ENCODE results near the gene AIMP1.

The AIMP1 gene

DNA sequence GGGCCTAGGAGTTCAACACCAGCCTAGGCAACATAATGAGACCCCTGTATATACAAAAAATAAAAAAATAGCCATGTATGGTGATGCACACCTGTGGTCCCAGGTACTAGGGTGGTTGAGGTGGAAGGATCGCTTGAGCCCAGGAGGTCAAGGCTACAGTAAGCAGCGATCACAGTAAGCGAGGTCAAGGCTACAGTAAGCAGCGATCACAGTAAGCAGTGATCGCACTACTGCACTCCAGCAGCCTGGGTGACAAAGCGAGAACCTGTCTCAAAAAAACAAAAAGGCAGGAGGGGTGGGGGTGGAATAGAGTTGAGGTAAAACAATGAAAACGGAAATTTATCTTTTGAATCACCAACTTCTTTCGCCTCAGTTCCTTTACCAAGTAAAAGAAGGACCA, 29.7 kb upstream of the AIMP1 start:
- Histone ChIP-seq H3K9ac (ENCODE audit: low read depth, low read length) (no peak overlapping the region), H3K9me3 (ENCODE audit: insufficient read depth, low read length, severe bottlenecking) (no peaks in the 10 kb centered on the region), H3K4me2 (ENCODE audit: insufficient read depth, low read length) (no peak overlapping the region), H2AFZ (ENCODE audit: low read depth, low read length) (no peak overlapping the region), H3K27me3 (ENCODE audit: insufficient read depth, low read length, poor library complexity) (no peaks in the 10 kb centered on the region), H3K4me1 (ENCODE audit: insufficient read depth, low read length) (no peaks in the 10 kb centered on the region), H3K27ac (ENCODE audit: low read length) (no peak overlapping the region), H3K79me2 (ENCODE audit: insufficient read depth, low read length) (no peaks in the 10 kb centered on the region), H3K4me3 (ENCODE audit: low read depth in 1 of 2, low read length in 2 of 2) (no peak overlapping the region), H4K20me1 (ENCODE audit: insufficient read depth, low read length) (0 out of 2 replicates have a peak, but pooled peaks cover 3% of the 10 kb centered on the region), H3K36me3 (ENCODE audit: insufficient read depth, low read length) (peaks cover 4% of the 10 kb centered on the region; the same call in 1 of the 2 replicates)
- no peak for ATAC-seq (ENCODE audit: insufficient read depth, low read depth)
- TF ChIP-seq EZH2 (IDR thresholded peaks at IDR 0.05; ENCODE audit: borderline replicate concordance, low read depth, low read length, severe bottlenecking): no peak
- TF ChIP-seq, protein P1, sequence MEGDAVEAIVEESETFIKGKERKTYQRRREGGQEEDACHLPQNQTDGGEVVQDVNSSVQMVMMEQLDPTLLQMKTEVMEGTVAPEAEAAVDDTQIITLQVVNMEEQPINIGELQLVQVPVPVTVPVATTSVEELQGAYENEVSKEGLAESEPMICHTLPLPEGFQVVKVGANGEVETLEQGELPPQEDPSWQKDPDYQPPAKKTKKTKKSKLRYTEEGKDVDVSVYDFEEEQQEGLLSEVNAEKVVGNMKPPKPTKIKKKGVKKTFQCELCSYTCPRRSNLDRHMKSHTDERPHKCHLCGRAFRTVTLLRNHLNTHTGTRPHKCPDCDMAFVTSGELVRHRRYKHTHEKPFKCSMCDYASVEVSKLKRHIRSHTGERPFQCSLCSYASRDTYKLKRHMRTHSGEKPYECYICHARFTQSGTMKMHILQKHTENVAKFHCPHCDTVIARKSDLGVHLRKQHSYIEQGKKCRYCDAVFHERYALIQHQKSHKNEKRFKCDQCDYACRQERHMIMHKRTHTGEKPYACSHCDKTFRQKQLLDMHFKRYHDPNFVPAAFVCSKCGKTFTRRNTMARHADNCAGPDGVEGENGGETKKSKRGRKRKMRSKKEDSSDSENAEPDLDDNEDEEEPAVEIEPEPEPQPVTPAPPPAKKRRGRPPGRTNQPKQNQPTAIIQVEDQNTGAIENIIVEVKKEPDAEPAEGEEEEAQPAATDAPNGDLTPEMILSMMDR (IDR thresholded peaks at IDR 0.05; ENCODE audit: borderline replicate concordance, extremely low read depth, low read length, poor library complexity, severe bottlenecking): no peak
- DNase-seq: no peak

DNA sequence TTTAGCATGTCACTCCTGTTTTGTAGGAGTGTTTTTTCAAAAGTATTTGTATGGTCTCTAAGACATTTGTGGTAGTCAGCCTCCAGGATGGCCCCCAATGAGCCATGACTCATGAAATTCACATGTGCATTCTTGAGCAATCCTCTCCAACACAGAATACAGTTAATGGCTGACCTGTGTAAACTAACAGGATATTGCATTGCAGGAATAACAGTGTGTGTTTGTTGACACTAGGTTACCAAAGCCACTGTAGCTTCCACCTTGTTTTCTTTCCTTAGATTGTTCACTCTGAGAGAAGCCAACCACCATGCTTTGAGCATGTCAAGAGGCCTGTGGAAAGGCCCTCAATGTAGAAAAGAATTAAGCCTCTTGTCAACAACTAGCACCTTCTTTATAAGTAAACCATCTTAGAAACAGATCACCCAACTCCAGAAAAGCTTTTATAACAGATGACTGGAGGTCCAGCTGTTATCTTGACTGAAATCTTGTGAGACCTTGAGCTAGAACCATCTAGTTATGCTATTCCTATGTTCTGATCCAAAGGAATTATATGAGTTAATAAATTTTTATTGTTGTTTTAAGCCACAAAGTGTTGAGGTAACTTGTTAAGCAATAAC, 28.9 kb upstream of the AIMP1 start:
- TF ChIP-seq, protein P1 (IDR thresholded peaks at IDR 0.05; ENCODE audit: borderline replicate concordance, extremely low read depth, low read length, poor library complexity, severe bottlenecking): no peak
- no peak for TF ChIP-seq EZH2 (IDR thresholded peaks at IDR 0.05; ENCODE audit: borderline replicate concordance, low read depth, low read length, severe bottlenecking)
- no peak overlapping the region for H3K9ac ChIP-seq (ENCODE audit: low read depth, low read length)
- H3K27ac ChIP-seq (ENCODE audit: low read length): no peak overlapping the region
- 0 out of 2 replicates have a peak, but pooled peaks cover 3% of the 10 kb centered on the region for H4K20me1 ChIP-seq (ENCODE audit: insufficient read depth, low read length)
- H3K9me3 ChIP-seq (ENCODE audit: insufficient read depth, low read length, severe bottlenecking): no peaks in the 10 kb centered on the region
- no peak overlapping the region for H2AFZ ChIP-seq (ENCODE audit: low read depth, low read length)
- ATAC-seq (ENCODE audit: insufficient read depth, low read depth) (no peak), DNase-seq (no peak)
- no peaks in the 10 kb centered on the region for H3K79me2 ChIP-seq (ENCODE audit: insufficient read depth, low read length)
- H3K4me2 ChIP-seq (ENCODE audit: insufficient read depth, low read length): no peak overlapping the region
- no peaks in the 10 kb centered on the region for H3K27me3 ChIP-seq (ENCODE audit: insufficient read depth, low read length, poor library complexity)
- peaks cover 4% of the 10 kb centered on the region; the same call in 1 of the 2 replicates for H3K36me3 ChIP-seq (ENCODE audit: insufficient read depth, low read length)
- H3K4me3 ChIP-seq (ENCODE audit: low read depth in 1 of 2, low read length in 2 of 2): no peak overlapping the region
- H3K4me1 ChIP-seq (ENCODE audit: insufficient read depth, low read length): no peaks in the 10 kb centered on the region

DNA sequence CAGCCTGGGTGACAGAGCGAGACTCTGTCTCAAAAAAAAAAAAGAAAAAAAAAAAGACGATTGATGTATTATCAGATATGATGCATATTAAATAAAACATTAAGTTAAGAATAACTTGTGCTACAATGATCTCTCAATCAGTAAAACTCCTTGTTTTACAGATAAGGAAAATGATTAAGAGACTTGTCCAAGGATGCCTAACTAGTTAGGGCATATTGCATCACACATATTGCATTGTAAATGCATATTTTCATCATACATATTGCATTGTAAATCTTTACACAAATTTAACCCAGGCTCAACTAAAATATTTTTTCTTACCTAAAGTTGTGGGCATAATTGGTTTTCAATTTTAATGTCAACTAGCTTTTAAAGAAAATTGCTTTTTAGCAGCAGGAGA, 26.6 kb upstream of the AIMP1 start:
- H3K4me3 ChIP-seq (ENCODE audit: low read depth in 1 of 2, low read length in 2 of 2): no peak overlapping the region
- peaks cover 14% of the 10 kb centered on the region; the same call in 1 of the 2 replicates for H3K36me3 ChIP-seq (ENCODE audit: insufficient read depth, low read length)
- H3K79me2 ChIP-seq (ENCODE audit: insufficient read depth, low read length): no peaks in the 10 kb centered on the region
- TF ChIP-seq EZH2 (IDR thresholded peaks at IDR 0.05; ENCODE audit: borderline replicate concordance, low read depth, low read length, severe bottlenecking): no peak
- TF ChIP-seq, protein P1 (IDR thresholded peaks at IDR 0.05; ENCODE audit: borderline replicate concordance, extremely low read depth, low read length, poor library complexity, severe bottlenecking): no peak
- no peaks in the 10 kb centered on the region for H3K27me3 ChIP-seq (ENCODE audit: insufficient read depth, low read length, poor library complexity)
- H3K27ac ChIP-seq (ENCODE audit: low read length): no peak overlapping the region
- H4K20me1 ChIP-seq (ENCODE audit: insufficient read depth, low read length): 0 out of 2 replicates have a peak, but pooled peaks cover 3% of the 10 kb centered on the region
- DNase-seq (no peak), ATAC-seq (ENCODE audit: insufficient read depth, low read depth) (no peak)
- no peaks in the 10 kb centered on the region for H3K9me3 ChIP-seq (ENCODE audit: insufficient read depth, low read length, severe bottlenecking)
- H3K4me1 ChIP-seq (ENCODE audit: insufficient read depth, low read length): no peaks in the 10 kb centered on the region
- no peak overlapping the region for H2AFZ ChIP-seq (ENCODE audit: low read depth, low read length)
- no peak overlapping the region for H3K4me2 ChIP-seq (ENCODE audit: insufficient read depth, low read length)
- no peak overlapping the region for H3K9ac ChIP-seq (ENCODE audit: low read depth, low read length)
